Mesenchymal stem cell (in vitro differentiated cells and primary cell): ENCODE measurements around the gene LZTS3.
"Not testable (repeated sequence)": the region's sequence is repeated elsewhere in the genome, so short reads cannot be mapped to it uniquely, and the experiment has no call there.

ENCODE experiments used
- DNase-seq: peaks from one replicate; pipeline ENCODE4 v3.0.0-alpha.2; 2013
- H2AFZ ChIP-seq: one replicate; pipeline ENCODE4 v1.6.1; 2013; ENCODE audit warnings: low read depth, mild to moderate bottlenecking, control low read depth, inconsistent platforms, low read length, moderate library complexity
- H2AK5ac ChIP-seq: 2 replicates; pipeline ENCODE4 v1.6.1; 2013; ENCODE audit warnings: low read length, moderate library complexity, mild to moderate bottlenecking, inconsistent platforms; ENCODE audit not compliant: severe bottlenecking
- H2BK120ac ChIP-seq: one replicate; pipeline ENCODE4 v1.6.1; 2013; ENCODE audit warnings: low read depth, mild to moderate bottlenecking, inconsistent platforms, low read length, moderate library complexity
- H2BK12ac ChIP-seq, 2 experiments: one replicate each; pipeline ENCODE4 v1.6.1; 2013; ENCODE audit warnings: inconsistent platforms in 2 of 2, low read length in 2 of 2, mild to moderate bottlenecking in 2 of 2, moderate library complexity in 2 of 2, control low read depth in 1 of 2
- H2BK15ac ChIP-seq: one replicate; pipeline ENCODE4 v1.6.1; 2013; ENCODE audit warnings: mild to moderate bottlenecking, low read depth, inconsistent platforms; ENCODE audit not compliant: poor library complexity, severe bottlenecking
- H2BK5ac ChIP-seq: 2 replicates; pipeline ENCODE4 v1.6.1; 2013; ENCODE audit warnings: low read depth, mild to moderate bottlenecking, low read length, control low read depth, inconsistent platforms; ENCODE audit not compliant: poor library complexity, severe bottlenecking
- H3K14ac ChIP-seq, 2 experiments: one replicate each; pipeline ENCODE4 v1.6.1; 2013; ENCODE audit warnings: inconsistent platforms in 2 of 2, low read length in 2 of 2, control low read depth in 1 of 2, mild to moderate bottlenecking in 1 of 2, moderate library complexity in 1 of 2
- H3K18ac ChIP-seq, 2 experiments: one replicate each; pipeline ENCODE4 v1.6.1; 2013; ENCODE audit warnings: inconsistent platforms in 2 of 2, low read length in 2 of 2, control low read depth in 1 of 2, low read depth in 1 of 2, mild to moderate bottlenecking in 1 of 2
- H3K23ac ChIP-seq, 2 experiments: one replicate each; pipeline ENCODE4 v1.6.1; 2013; ENCODE audit warnings: inconsistent platforms in 2 of 2, low read length in 2 of 2, mild to moderate bottlenecking in 2 of 2, moderate library complexity in 2 of 2, control low read depth in 1 of 2
- H3K27ac ChIP-seq: 2 replicates; pipeline ENCODE4 v1.5.1; 2013; ENCODE audit warnings: mild to moderate bottlenecking, moderate library complexity, low read length, control low read depth, inconsistent platforms; ENCODE audit not compliant: poor library complexity, severe bottlenecking
- H3K27me3 ChIP-seq, 2 experiments: 2 replicates each; pipeline versions ENCODE4 v1.6.1 to v1.7.0; 2013; ENCODE audit warnings: low read length in 2 of 2, mild to moderate bottlenecking in 2 of 2, moderate library complexity in 2 of 2, control low read depth in 1 of 2, inconsistent platforms in 1 of 2; ENCODE audit not compliant: control insufficient read depth in 1 of 2, insufficient read depth in 1 of 2
- H3K36me3 ChIP-seq, 2 experiments: 2 replicates each; pipeline versions ENCODE4 v1.6.1 to v1.7.0; 2013; ENCODE audit warnings: low read length in 2 of 2, control low read depth in 1 of 2, inconsistent platforms in 1 of 2, low read depth in 1 of 2, mild to moderate bottlenecking in 1 of 2; ENCODE audit not compliant: insufficient read depth in 2 of 2, control insufficient read depth in 1 of 2
- H3K4ac ChIP-seq, 2 experiments: one replicate each; pipeline ENCODE4 v1.6.1; 2013; ENCODE audit warnings: inconsistent platforms in 2 of 2, low read length in 2 of 2, mild to moderate bottlenecking in 2 of 2, moderate library complexity in 2 of 2, control low read depth in 1 of 2, low read depth in 1 of 2
- H3K4me1 ChIP-seq: 2 replicates; pipeline ENCODE4 v1.6.1; 2013; ENCODE audit warnings: low read depth, low read length, control low read depth; ENCODE audit not compliant: control insufficient read depth, insufficient read depth
- H3K4me2 ChIP-seq: 2 replicates; pipeline ENCODE4 v1.6.1; 2013; ENCODE audit warnings: low read length, mild to moderate bottlenecking, inconsistent platforms; ENCODE audit not compliant: poor library complexity, severe bottlenecking
- H3K4me3 ChIP-seq, 2 experiments: 2 replicates each; pipeline versions ENCODE4 v1.5.1 to v1.7.0; 2013; ENCODE audit warnings: low read length in 2 of 2, mild to moderate bottlenecking in 2 of 2, control low read depth in 1 of 2, low read depth in 1 of 2; ENCODE audit not compliant: insufficient read depth in 1 of 2
- H3K79me1 ChIP-seq: replicated peaks from 2 replicates; pipeline ENCODE4 v1.6.1; 2013; ENCODE audit warnings: mild to moderate bottlenecking, control low read depth, low read length, inconsistent platforms; ENCODE audit not compliant: poor library complexity, severe bottlenecking
- H3K9ac ChIP-seq: 2 replicates; pipeline ENCODE4 v1.7.0; 2013; ENCODE audit warnings: mild to moderate bottlenecking, low read length, moderate library complexity
- H3K9me3 ChIP-seq: 2 replicates; pipeline ENCODE4 v1.7.0; 2013; ENCODE audit warnings: mild to moderate bottlenecking, low read length; ENCODE audit not compliant: control insufficient read depth
- H4K8ac ChIP-seq: one replicate; pipeline ENCODE4 v1.6.1; 2013; ENCODE audit warnings: inconsistent platforms, mild to moderate bottlenecking, low read length, moderate library complexity
- H4K91ac ChIP-seq: one replicate; pipeline ENCODE4 v1.6.1; 2013; ENCODE audit warnings: mild to moderate bottlenecking, low read length, inconsistent platforms
- WGBS: methylation state at CpG from one replicate; pipeline ENCODE4 v1.1.7; 2013; ENCODE audit warnings: mixed read lengths; 5-methylcytosine and 5-hydroxymethylcytosine counted together

LZTS3 gene

GRCh38 chr20:3126527-3126859, 46.9 kb downstream of the LZTS3 start:
- H3K4me3 ChIP-seq: no peak overlapping the region
- H4K8ac ChIP-seq: no peak overlapping the region
- no peak overlapping the region for H2BK120ac ChIP-seq
- no peak overlapping the region for H3K23ac ChIP-seq
- H3K4me2 ChIP-seq: no peak overlapping the region
- no peak overlapping the region for H3K27ac ChIP-seq
- H3K79me1 ChIP-seq: peaks cover 19% of the 10 kb centered on the region
- no peak overlapping the region for H3K9ac ChIP-seq
- no peak overlapping the region for H2AK5ac ChIP-seq
- H2BK5ac ChIP-seq: no peak overlapping the region
- H3K9me3 ChIP-seq: no peaks in the 10 kb centered on the region
- peaks cover 14 to 18% of the 10 kb centered on the region in 2 experiments for H3K36me3 ChIP-seq
- peaks cover 1% of the 10 kb centered on the region for H3K4me1 ChIP-seq
- no peak for DNase-seq
- no peak overlapping the region for H3K18ac ChIP-seq
- WGBS: 100% methylated on average over 1 of the region's 1 CpG
- H2BK15ac ChIP-seq: no peak overlapping the region
- H3K4ac ChIP-seq: no peak overlapping the region
- no peak overlapping the region for H2BK12ac ChIP-seq
- no peak overlapping the region for H3K14ac ChIP-seq
- H4K91ac ChIP-seq: no peak overlapping the region
- no peak overlapping the region for H2AFZ ChIP-seq
- H3K27me3 ChIP-seq: no peaks in the 10 kb centered on the region

- not testable (repeated sequence) for H3K27me3 ChIP-seq, H2BK120ac ChIP-seq, H3K4ac ChIP-seq, H2BK15ac ChIP-seq, H3K9ac ChIP-seq, H2BK5ac ChIP-seq, H4K91ac ChIP-seq, DNase-seq, H3K23ac ChIP-seq, H2AFZ ChIP-seq, H3K4me1 ChIP-seq, H3K27ac ChIP-seq, H3K4me2 ChIP-seq, H2BK12ac ChIP-seq, H3K4me3 ChIP-seq, H3K18ac ChIP-seq, H2AK5ac ChIP-seq, H3K9me3 ChIP-seq, H4K8ac ChIP-seq, H3K14ac ChIP-seq
- Histone ChIP-seq H3K36me3 (peaks cover 19 to 23% of the 10 kb centered on the region in 2 experiments), H3K79me1 (peaks cover 20% of the 10 kb centered on the region)
- WGBS: 99% methylated on average over 18 of the region's 25 CpGs
Observed at GRCh38 chr20:3125776-3126526, 47.4 kb downstream of the LZTS3 start.

- not testable (repeated sequence) for H3K27ac ChIP-seq
- WGBS: 97% methylated on average over 41 of the region's 41 CpGs
Observed at GRCh38 chr20:3124773-3125560, 48.4 kb downstream of the LZTS3 start.

GRCh38 chr20:3124163-3124562, 49.2 kb downstream of the LZTS3 start:
- not testable (repeated sequence) for H2BK15ac ChIP-seq, H3K4me3 ChIP-seq, H2BK120ac ChIP-seq, H3K27me3 ChIP-seq, DNase-seq, H3K9me3 ChIP-seq, H3K4me1 ChIP-seq, H3K9ac ChIP-seq, H3K18ac ChIP-seq, H2BK12ac ChIP-seq, H2BK5ac ChIP-seq, H3K4ac ChIP-seq, H2AFZ ChIP-seq, H3K27ac ChIP-seq, H3K23ac ChIP-seq, H2AK5ac ChIP-seq, H4K91ac ChIP-seq, H3K14ac ChIP-seq, H4K8ac ChIP-seq, H3K4me2 ChIP-seq
- WGBS: 100% methylated on average over 11 of the region's 18 CpGs
- H3K79me1 ChIP-seq: peaks cover 16% of the 10 kb centered on the region
- H3K36me3 ChIP-seq: peaks cover 27 to 33% of the 10 kb centered on the region in 2 experiments

More at GRCh38 chr20:3124773-3125560, 48.4 kb downstream of the LZTS3 start:
- not testable (repeated sequence) for H3K23ac ChIP-seq, H4K91ac ChIP-seq, H3K27me3 ChIP-seq, H3K18ac ChIP-seq, H2BK15ac ChIP-seq, H2BK120ac ChIP-seq, H2AFZ ChIP-seq, H3K4me1 ChIP-seq, H3K4me3 ChIP-seq, DNase-seq, H2BK5ac ChIP-seq, H3K4ac ChIP-seq, H2BK12ac ChIP-seq, H2AK5ac ChIP-seq, H3K14ac ChIP-seq, H4K8ac ChIP-seq, H3K9me3 ChIP-seq, H3K9ac ChIP-seq, H3K4me2 ChIP-seq
- Histone ChIP-seq H3K36me3 (peaks cover 23 to 28% of the 10 kb centered on the region in 2 experiments), H3K79me1 (peaks cover 22% of the 10 kb centered on the region)
